ENCODE results near the gene TBC1D2B. TPM values are rescaled to one million over a fixed set of nuclear protein-coding genes. Genes with fewer than 3 reads are reported as not detected.

TBC1D2B gene
- total and polyA plus RNA-seq, 2 of the 4 experiments (the other 2 are of a cell fraction), result 17.7 to 28.3 TPM

- in situ Hi-C loops (cut with MboI; ENCODE audit: low sequenced_read_pairs), result no loop called here
- dilution Hi-C loops (cut with HindIII; ENCODE audit: low sequenced_read_pairs, unreplicated experiment), result no loop called here
- CTCF ChIA-PET, result interaction anchor here (1.2 kb wide), 1 partner anchor 31 kb away, joined by 3 read pairs; no protein-coding TSS in a partner anchor
Measured at GRCh38 chr15:78018445-78018844, 59.1 kb downstream of the TBC1D2B start.

More at GRCh38 chr15:78018445-78018844, 59.1 kb downstream of the TBC1D2B start:
- BruUV-seq (replicated peaks), result no TSS peak
- DNase-seq (no peak), ATAC-seq (ENCODE audit: low read depth) (no peak)
- Histone ChIP-seq H3K14ac (replicated peaks; ENCODE audit: low read depth, low read length) (no peak overlapping the region), H3K27ac (ENCODE audit: insufficient read depth, low read length) (no peak overlapping the region), H2BK120ac (ENCODE audit: low read depth, low read length) (no peak overlapping the region), H3K9ac (ENCODE audit: low read depth, low read length) (no peak overlapping the region), H3K4me3 (ENCODE audit: insufficient read depth, low read depth, low read length) (no peak overlapping the region), H3K9me3 (ENCODE audit: control insufficient read depth, insufficient read depth, low read length) (no peaks in the 10 kb centered on the region), H2AFZ (replicated peaks; ENCODE audit: low read length, poor library complexity) (no peak overlapping the region), H3K27me3 (ENCODE audit: control insufficient read depth, insufficient read depth, low read length) (no peaks in the 10 kb centered on the region), H4K5ac (ENCODE audit: low read depth, low read length) (no peak overlapping the region), H2BK15ac (ENCODE audit: low read depth, low read length) (no peak overlapping the region), H2AK5ac (ENCODE audit: low read depth, low read length) (no peak overlapping the region), H3K36me3 (ENCODE audit: control insufficient read depth, insufficient read depth, low read length) (peaks cover 48% of the 10 kb centered on the region), H3K4me1 (ENCODE audit: control insufficient read depth, insufficient read depth, low read length) (peaks cover 1% of the 10 kb centered on the region; the same call in 1 of the 2 replicates), H3K4ac (ENCODE audit: low read depth, low read length) (no peak overlapping the region), H2BK20ac (ENCODE audit: low read depth, low read length) (no peak overlapping the region), H4K20me1 (ENCODE audit: insufficient read depth, low read length) (no peaks in the 10 kb centered on the region; the same call in 1 of the 2 replicates), H3K9me1 (ENCODE audit: insufficient read depth, low read length) (peaks cover 9% of the 10 kb centered on the region; the same call in 1 of the 2 replicates), H3K56ac (ENCODE audit: extremely low read depth, insufficient read depth, low read length) (no peak overlapping the region), H3K23ac (ENCODE audit: low read depth, low read length) (no peak overlapping the region; the same call in 1 of the 2 replicates), H3K79me1 (ENCODE audit: low read depth in 1 of 2, low read length in 2 of 2) (peaks cover 2 to 36% of the 10 kb centered on the region in 2 experiments; a peak in 3 of 4 replicates), H3K4me2 (ENCODE audit: low read depth, low read length) (no peak overlapping the region), H2BK5ac (ENCODE audit: low read depth, low read length, poor library complexity, severe bottlenecking) (no peak overlapping the region), H4K8ac (ENCODE audit: low read depth in 2 of 2, low read length in 2 of 2) (no peak overlapping the region), H2AK9ac (replicated peaks; ENCODE audit: low read depth, low read length, poor library complexity) (no peak overlapping the region), H3K18ac (ENCODE audit: low read depth, low read length) (no peak overlapping the region), H4K91ac (ENCODE audit: insufficient read depth, low read depth, low read length) (no peak overlapping the region)
- TF ChIP-seq MXI1 (IDR thresholded peaks at IDR 0.05; ENCODE audit: borderline replicate concordance, low read depth, low read length) (no peak), NFE2L2 (IDR thresholded peaks at IDR 0.05; ENCODE audit: low read depth, low read length) (no peak), CEBPB (IDR thresholded peaks at IDR 0.05; ENCODE audit: low read depth, low read length) (no peak), BHLHE40 (IDR thresholded peaks at IDR 0.05; ENCODE audit: low read depth, low read length) (no peak), POLR2A (IDR thresholded peaks at IDR 0.05; ENCODE audit: low read depth, low read length) (no peak), MAZ (IDR thresholded peaks at IDR 0.05; ENCODE audit: borderline replicate concordance, low read depth, low read length) (no peak), CHD1 (IDR thresholded peaks at IDR 0.05; ENCODE audit: low read depth, low read length) (no peak), USF2 (IDR thresholded peaks at IDR 0.05; ENCODE audit: low read depth, low read length) (no peak), RCOR1 (IDR thresholded peaks at IDR 0.05; ENCODE audit: insufficient replicate concordance, low read length) (no peak), MAFK (IDR thresholded peaks at IDR 0.05; ENCODE audit: low read depth, low read length) (no peak), SMC3 (IDR thresholded peaks at IDR 0.05; ENCODE audit: low read depth, low read length) (no peak), ELK1 (IDR thresholded peaks at IDR 0.05; ENCODE audit: borderline replicate concordance, low read depth, low read length) (no peak), RAD21 (IDR thresholded peaks at IDR 0.05; ENCODE audit: low read length) (no peak), FOS (IDR thresholded peaks at IDR 0.05; ENCODE audit: low read depth, low read length) (no peak), RFX5 (IDR thresholded peaks at IDR 0.05; ENCODE audit: low read depth, low read length) (no peak)
- TF ChIP-seq, protein P1, sequence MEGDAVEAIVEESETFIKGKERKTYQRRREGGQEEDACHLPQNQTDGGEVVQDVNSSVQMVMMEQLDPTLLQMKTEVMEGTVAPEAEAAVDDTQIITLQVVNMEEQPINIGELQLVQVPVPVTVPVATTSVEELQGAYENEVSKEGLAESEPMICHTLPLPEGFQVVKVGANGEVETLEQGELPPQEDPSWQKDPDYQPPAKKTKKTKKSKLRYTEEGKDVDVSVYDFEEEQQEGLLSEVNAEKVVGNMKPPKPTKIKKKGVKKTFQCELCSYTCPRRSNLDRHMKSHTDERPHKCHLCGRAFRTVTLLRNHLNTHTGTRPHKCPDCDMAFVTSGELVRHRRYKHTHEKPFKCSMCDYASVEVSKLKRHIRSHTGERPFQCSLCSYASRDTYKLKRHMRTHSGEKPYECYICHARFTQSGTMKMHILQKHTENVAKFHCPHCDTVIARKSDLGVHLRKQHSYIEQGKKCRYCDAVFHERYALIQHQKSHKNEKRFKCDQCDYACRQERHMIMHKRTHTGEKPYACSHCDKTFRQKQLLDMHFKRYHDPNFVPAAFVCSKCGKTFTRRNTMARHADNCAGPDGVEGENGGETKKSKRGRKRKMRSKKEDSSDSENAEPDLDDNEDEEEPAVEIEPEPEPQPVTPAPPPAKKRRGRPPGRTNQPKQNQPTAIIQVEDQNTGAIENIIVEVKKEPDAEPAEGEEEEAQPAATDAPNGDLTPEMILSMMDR (conservative IDR thresholded peaks at IDR 0.05; ENCODE audit: low read depth, low read length), result no peak
- intact Hi-C loops (cut with micrococcal nuclease), result no loop called here
- POLR2A ChIA-PET (ENCODE audit: unreplicated experiment), result no interaction called here
- WGBS, 2 experiments (ENCODE audit: extremely low coverage in 2 of 2, insufficient read length in 1 of 2), result no CpG with 5 or more reads among the region's 4 CpGs

All from IMR-90 (cell line).